HK-2 (cell line): ENCODE measurements around the gene ERGIC1.
"Not testable (repeated sequence)": the region's sequence is repeated elsewhere in the genome, so short reads cannot be mapped to it uniquely, and the experiment has no call there.

Experiments used
- DNase-seq: peaks from one replicate; pipeline ENCODE4 v3.0.0-alpha.2; 2018; ENCODE audit not compliant: unreplicated experiment

ERGIC1 gene

GRCh38 chr5:172878933-172879752, 45.1 kb downstream of the ERGIC1 start:
- DNase-seq: no peak

- DNase-seq: peak; percentile 69
These were observed 47.8 kb downstream of the ERGIC1 start for GRCh38 chr5:172881691-172882370.

GRCh38 chr5:172883066-172883465, 49.0 kb downstream of the ERGIC1 start:
- DNase-seq: no peak

GRCh38 chr5:172885597-172886340, 51.7 kb downstream of the ERGIC1 start:
- no peak for DNase-seq

DNA sequence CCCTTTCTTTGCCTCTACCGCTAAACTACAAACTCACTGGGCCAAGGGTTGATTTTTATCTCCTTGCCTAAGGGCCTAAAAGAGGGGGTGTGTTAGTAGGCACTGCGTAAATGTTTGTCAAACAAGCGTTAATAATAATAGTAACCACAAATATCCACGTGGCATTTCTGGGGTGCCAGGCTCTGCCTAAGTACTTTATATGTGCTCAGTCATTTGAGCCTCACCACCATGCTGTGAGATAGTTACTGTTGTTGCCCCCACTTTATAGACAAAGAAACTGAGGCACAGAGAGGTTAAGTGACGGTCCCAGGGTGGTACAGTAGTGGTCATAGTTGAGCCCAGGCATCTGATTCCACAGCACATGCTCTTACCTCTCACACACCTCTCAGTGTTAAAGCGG, 52.4 kb downstream of the ERGIC1 start:
- no peak for DNase-seq

DNA sequence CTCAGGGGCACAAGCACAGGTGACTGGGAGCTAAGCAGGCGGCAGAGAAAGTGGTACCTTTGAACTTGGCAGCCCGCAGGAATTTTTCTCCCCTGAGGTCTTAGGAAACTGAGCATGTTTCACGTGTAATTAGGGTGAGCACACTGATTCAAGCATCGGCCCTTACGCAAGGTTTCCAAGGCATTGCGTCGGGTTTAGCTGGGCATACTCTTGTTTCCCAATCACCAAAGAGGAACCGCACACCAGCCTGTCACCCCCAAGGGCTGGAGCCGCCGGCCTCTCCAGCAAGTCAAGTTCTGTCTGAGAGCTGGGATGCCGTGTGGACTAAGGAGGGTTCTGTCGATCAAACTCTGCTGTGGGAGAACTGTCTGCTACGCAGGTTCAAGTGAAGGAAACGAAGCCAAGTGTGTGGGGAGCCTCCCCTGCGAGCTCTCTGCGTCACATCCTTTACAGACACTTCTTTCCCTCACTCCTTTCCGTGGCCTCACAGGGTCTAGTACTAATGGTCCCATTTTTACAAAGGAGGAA, 53.0 kb downstream of the ERGIC1 start:
- DNase-seq: no peak

GRCh38 chr5:172887692-172888091, 53.6 kb downstream of the ERGIC1 start:
- DNase-seq: no peak

- DNase-seq: no peak
These were observed 56.6 kb downstream of the ERGIC1 start for GRCh38 chr5:172890659-172891058.

GRCh38 chr5:172891716-172892421, 57.8 kb downstream of the ERGIC1 start:
- no peak for DNase-seq

DNA sequence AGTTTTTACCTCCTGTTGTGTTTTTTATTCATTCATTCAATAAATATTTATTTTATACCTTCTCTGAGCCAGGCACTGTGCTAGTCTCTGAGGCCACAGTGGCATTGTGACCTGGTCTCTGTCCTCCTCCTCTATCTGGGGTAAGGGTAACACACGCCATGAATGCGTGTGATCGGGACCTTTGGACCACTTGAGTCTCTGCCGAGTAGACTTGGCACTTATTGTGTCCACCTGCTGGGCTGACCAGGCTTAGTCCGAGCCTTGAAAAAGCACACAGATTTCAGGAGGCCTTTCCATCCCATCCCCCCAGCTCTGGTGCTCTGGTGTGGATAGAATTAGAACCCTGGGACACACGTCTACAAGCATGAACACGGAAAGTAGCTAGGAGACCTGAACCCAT, 58.7 kb downstream of the ERGIC1 start:
- DNase-seq: no peak

DNA sequence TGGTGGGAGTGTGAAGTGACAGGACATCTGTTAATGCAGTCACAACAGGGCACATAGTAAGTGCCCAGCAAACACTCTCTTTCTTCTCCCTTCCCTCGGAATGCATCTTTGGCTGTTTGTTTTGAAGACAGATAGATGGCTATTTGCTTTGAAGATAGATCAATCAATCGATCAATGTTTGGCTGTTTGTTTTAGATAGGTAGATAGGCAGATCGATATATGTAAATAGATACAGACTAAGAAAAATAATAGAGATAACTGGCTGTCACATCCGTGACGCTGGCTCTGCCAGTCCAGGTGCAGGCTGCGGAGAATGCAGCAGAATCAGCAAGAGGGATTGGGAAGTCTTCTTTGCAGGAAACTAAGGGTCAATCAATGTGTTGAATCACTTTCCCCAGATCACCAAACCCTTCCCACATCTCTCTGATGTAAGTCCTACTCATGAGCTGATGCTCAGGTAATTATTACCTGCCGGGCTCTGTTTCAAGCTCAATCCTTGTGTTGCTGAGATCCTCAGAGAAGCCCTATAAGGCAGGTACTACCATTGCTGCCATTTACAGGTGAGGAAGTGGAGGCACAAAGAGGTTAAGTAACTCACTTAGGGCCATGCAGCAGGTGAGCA, 60.8 kb downstream of the ERGIC1 start:
- no peak for DNase-seq

GRCh38 chr5:172895549-172895948, 61.5 kb downstream of the ERGIC1 start:
- DNase-seq: no peak

GRCh38 chr5:172896465-172896864, 62.4 kb downstream of the ERGIC1 start:
- no peak for DNase-seq

DNA sequence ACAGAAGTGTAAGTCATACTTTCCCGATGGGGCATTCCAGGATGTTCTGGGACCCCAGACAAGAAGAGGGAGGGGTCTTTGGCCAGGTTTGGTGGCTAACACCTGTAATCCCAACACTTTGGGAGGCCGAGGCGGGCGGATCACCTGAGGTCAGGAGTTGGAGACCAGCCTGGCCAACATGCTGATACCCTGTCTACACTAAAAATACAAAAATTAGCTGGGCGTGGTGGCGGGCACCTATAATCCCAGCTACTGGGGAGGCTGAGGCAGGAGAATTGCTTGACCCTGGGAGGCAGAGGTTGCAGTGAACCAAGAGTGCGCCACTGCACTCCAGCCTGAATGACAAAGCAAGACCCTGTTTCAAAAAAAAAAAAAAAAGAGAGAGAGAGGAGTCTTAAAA, 63.0 kb downstream of the ERGIC1 start:
- not testable (repeated sequence) for DNase-seq

- peak; percentile 80 for DNase-seq
These were observed 63.6 kb downstream of the ERGIC1 start for GRCh38 chr5:172897481-172898217.

DNA sequence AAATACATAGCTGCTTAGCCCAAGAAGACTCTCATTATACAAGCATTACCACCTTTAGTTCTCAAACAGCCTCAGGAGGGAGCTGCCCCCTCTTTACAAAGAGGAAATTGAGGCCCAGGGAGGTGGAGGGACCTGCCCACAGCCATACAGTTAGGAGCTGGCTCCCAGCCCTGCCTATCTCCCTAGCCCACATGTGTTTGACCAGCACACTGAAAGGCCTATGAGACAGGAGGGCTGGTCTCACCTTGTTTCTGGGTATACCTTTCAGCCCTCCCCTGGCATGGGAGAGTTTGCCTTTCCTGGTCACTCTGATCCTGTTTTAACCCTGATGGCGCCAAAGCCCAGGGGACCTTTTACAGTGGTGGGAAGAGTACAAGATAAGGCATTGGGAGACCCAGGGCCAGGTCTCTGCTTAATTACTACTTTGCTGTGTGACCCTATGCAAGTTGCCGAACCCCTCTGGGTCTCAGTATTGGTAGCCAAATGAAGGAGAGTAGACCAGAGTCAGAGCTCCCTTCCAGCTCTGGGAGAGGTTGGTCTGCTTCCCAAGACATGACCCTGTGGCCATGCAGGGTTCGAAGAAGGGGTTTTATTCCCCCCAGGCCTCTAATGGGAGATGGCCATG, 64.3 kb downstream of the ERGIC1 start:
- no peak for DNase-seq

DNA sequence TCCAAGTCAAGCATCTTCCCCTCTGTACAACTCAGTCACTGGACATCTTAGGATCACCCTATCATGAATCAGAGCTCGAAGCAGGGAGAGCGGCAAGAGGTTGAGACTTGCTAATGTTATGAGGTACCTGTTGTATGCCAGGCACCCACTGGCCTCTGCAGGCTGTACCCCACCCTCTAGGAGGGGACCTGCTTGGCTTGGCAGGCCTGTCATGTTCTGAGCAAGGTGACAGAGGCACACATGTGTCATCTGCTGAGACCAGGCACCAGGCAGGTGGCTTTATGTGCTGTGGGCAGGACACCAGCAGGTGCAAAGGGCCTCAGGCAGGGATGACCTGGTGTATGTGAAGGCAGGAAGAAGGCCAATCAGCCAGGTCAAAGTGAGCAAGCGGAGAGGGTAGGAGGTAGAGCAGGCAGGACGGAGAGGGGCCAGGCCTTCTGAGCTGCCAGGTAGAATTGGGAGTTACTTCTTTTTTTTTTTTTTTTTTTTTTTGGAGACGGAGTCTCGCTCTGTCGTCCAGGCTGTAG, 64.9 kb downstream of the ERGIC1 start:
- DNase-seq: no peak

DNA sequence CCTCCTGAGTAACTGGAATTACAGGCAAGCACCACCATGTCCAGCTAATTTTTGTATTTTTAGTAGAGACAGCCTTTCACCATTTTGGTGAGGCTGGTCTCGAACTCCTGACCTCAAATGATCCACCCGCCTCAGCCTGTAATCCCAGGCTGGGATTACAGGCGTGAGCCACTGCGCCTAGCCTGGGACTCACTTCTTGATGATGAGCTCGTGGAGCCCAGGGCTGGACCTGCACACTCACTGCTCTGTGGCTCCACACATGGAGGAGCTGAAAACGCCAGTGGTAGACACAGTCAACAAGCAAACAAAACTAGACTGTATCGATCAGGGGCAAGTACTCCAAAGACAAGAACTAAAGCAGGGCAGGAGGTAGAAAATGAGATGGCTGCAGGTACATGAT, 65.4 kb downstream of the ERGIC1 start:
- no peak for DNase-seq

- peak; percentile 89 for DNase-seq
These were observed 67.1 kb downstream of the ERGIC1 start for GRCh38 chr5:172901012-172901780.
